ENCODE results near the gene ACTL10.

DNA sequence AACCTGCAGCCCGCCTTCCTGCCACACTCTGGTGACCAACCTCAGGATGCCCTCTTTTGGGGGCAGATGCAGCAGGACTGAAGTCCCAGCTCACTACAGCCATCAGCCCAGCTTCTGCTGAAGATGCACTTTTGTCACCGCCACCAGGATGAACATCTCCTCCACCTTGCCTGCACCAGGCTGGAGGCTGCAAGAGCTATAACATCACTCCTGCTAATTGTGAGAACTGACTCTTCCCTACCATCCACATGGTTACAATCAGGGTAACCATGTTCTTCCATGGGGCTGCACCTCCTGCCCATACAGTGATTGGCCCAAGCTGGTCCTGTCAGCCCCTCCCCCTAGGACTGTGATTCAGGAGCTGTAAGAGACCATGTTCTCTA is 2.0 kb upstream of the ACTL10 start:
- TF ChIP-seq, protein P1, sequence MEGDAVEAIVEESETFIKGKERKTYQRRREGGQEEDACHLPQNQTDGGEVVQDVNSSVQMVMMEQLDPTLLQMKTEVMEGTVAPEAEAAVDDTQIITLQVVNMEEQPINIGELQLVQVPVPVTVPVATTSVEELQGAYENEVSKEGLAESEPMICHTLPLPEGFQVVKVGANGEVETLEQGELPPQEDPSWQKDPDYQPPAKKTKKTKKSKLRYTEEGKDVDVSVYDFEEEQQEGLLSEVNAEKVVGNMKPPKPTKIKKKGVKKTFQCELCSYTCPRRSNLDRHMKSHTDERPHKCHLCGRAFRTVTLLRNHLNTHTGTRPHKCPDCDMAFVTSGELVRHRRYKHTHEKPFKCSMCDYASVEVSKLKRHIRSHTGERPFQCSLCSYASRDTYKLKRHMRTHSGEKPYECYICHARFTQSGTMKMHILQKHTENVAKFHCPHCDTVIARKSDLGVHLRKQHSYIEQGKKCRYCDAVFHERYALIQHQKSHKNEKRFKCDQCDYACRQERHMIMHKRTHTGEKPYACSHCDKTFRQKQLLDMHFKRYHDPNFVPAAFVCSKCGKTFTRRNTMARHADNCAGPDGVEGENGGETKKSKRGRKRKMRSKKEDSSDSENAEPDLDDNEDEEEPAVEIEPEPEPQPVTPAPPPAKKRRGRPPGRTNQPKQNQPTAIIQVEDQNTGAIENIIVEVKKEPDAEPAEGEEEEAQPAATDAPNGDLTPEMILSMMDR (IDR thresholded peaks at IDR 0.05 in 8 of 11, conservative IDR thresholded peaks at IDR 0.05 in 3 of 11): no peak
- no peak for TF ChIP-seq POLR2A (IDR thresholded peaks at IDR 0.05)
- TF ChIP-seq POLR2AphosphoS5 (IDR thresholded peaks at IDR 0.05): no peak
